Measurements from ENCODE around the gene FNDC7.
A peak's percentile ranks its signal among the peaks of the same experiment; 100 is the strongest.

FNDC7 gene

DNA sequence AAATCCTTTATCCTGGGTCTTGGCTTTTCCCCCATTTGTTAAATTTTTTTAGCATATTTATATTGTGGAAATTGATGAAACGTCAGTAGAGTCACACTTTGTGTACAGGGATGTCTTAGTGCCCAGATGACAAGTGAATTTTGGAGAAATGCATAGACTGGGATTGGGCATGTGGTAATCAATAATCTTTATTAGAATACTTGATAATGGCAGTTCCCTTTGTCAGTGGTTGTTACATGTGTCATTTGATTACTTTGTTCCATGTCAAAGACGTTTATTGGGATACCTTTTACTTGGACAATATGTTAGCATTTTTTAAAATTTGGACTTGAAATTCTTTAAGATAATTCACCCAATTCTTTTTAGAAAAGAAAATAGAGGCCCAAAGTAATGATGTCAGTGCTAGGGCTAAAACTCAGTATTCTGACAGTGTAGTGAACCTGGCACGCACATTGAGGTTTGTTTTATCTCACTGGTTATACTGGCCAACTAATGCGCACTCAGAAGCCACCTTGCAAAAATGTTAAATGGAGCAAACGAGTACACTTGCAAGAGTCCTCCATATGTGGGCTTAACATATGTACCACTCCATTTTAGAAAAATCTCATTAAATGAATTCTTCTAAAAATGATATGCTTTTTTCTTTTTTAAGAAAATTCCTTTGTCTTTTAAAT lies 11.4 kb upstream of the FNDC7 start:
- TF ChIP-seq, protein P1, sequence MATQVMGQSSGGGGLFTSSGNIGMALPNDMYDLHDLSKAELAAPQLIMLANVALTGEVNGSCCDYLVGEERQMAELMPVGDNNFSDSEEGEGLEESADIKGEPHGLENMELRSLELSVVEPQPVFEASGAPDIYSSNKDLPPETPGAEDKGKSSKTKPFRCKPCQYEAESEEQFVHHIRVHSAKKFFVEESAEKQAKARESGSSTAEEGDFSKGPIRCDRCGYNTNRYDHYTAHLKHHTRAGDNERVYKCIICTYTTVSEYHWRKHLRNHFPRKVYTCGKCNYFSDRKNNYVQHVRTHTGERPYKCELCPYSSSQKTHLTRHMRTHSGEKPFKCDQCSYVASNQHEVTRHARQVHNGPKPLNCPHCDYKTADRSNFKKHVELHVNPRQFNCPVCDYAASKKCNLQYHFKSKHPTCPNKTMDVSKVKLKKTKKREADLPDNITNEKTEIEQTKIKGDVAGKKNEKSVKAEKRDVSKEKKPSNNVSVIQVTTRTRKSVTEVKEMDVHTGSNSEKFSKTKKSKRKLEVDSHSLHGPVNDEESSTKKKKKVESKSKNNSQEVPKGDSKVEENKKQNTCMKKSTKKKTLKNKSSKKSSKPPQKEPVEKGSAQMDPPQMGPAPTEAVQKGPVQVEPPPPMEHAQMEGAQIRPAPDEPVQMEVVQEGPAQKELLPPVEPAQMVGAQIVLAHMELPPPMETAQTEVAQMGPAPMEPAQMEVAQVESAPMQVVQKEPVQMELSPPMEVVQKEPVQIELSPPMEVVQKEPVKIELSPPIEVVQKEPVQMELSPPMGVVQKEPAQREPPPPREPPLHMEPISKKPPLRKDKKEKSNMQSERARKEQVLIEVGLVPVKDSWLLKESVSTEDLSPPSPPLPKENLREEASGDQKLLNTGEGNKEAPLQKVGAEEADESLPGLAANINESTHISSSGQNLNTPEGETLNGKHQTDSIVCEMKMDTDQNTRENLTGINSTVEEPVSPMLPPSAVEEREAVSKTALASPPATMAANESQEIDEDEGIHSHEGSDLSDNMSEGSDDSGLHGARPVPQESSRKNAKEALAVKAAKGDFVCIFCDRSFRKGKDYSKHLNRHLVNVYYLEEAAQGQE (IDR thresholded peaks at IDR 0.05; ENCODE audit: insufficient read depth in 1 of 2, low read depth in 2 of 2, low read length in 2 of 2) = no peak
- TF ChIP-seq SIN3A (IDR thresholded peaks at IDR 0.05; ENCODE audit: borderline replicate concordance, insufficient read depth, low read length) = no peak
- 0 out of 2 replicates have a peak, but pooled peaks have one; percentile 3 for TF ChIP-seq POLR2AphosphoS5 (IDR thresholded peaks at IDR 0.05; ENCODE audit: low read depth, low read length)

DNA sequence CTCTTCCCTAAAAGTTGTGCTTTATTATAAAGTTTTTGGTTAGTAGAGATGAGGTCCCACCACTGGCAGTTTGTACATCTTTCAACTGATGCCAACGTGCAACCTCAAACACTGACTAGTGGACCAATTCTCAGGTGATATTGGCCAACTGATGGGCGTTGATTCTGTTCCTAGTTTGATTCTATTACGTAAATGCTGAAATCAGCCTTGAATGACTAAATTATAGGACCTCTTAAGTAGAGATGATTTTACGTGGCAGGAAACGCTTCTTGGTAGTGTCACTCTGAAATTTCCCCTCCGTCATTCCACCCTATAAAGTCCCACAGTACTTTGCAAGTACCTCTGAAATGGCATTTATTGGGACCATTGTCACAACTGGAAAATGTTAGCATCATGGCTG lies 8.8 kb upstream of the FNDC7 start:
- TF ChIP-seq TAF1 (IDR thresholded peaks at IDR 0.05; ENCODE audit: borderline replicate concordance, insufficient read depth, low read length) (no peak), POLR2AphosphoS5 (IDR thresholded peaks at IDR 0.05; ENCODE audit: low read depth, low read length) (no peak), FOXP2 (optimal IDR thresholded peaks at IDR 0.05; ENCODE audit: borderline replicate concordance, extremely low read depth, extremely low read length, insufficient read depth) (no peak), SIN3A (IDR thresholded peaks at IDR 0.05; ENCODE audit: borderline replicate concordance, insufficient read depth, low read length) (no peak)
- TF ChIP-seq, protein P1 (IDR thresholded peaks at IDR 0.05; ENCODE audit: insufficient read depth in 1 of 2, low read depth in 2 of 2, low read length in 2 of 2) = no peak

DNA sequence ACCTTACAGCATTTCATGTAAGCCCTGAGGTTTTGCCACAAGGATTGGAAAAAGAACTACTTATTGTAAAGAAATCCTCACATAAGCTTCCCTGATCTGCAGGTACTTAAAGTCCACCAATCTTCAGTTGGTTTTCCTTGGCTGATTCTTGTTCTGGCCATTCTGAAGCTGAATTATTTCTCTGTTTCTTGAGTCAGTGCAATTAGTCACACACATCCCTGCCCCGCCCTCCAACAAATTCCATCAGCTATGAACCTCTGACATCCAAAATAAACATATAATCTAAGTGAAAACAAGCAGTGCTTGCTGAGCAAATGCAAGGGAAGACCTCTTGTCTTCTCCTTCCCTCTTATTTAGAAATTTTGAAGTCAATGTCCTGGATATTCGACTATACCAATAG lies 8.2 kb upstream of the FNDC7 start:
- no peak for TF ChIP-seq TAF1 (IDR thresholded peaks at IDR 0.05; ENCODE audit: borderline replicate concordance, insufficient read depth, low read length)
- TF ChIP-seq FOXP2 (optimal IDR thresholded peaks at IDR 0.05; ENCODE audit: borderline replicate concordance, extremely low read depth, extremely low read length, insufficient read depth) = no peak
- no peak for TF ChIP-seq POLR2AphosphoS5 (IDR thresholded peaks at IDR 0.05; ENCODE audit: low read depth, low read length)
- TF ChIP-seq, protein P1 (IDR thresholded peaks at IDR 0.05; ENCODE audit: insufficient read depth in 1 of 2, low read depth in 2 of 2, low read length in 2 of 2) = no peak
- TF ChIP-seq SIN3A (IDR thresholded peaks at IDR 0.05; ENCODE audit: borderline replicate concordance, insufficient read depth, low read length) = no peak

DNA sequence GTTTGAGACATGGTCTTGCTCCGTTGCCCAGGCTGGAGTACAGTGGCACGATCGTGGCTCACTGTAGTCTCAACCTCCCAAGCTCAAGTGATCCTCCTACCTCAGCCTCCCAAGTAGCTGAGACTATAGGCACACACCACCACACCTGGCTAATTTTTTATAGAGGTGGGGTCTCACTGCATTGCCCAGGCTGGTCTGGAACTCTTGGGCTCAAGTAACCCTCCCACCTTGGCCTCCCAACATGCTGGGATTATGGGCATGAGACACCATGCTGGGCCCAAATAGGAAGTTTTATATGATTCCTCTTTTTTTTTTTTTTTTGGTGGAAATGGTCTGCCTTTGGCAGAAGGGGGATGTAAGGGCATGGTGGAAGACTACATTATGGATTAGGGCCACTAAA lies 6.1 kb upstream of the FNDC7 start:
- TF ChIP-seq POLR2AphosphoS5 (IDR thresholded peaks at IDR 0.05; ENCODE audit: low read depth, low read length) = no peak
- no peak for TF ChIP-seq TAF1 (IDR thresholded peaks at IDR 0.05; ENCODE audit: borderline replicate concordance, insufficient read depth, low read length)
- TF ChIP-seq, protein P1 (IDR thresholded peaks at IDR 0.05; ENCODE audit: insufficient read depth in 1 of 2, low read depth in 2 of 2, low read length in 2 of 2) = no peak

All from PFSK-1 (cell line).